DND-41 (cell line): ENCODE data around the gene TMEM150A.

Experiments used
- ATAC-seq: fragments of 200-7000 bp; cut with Tn5 transposase; 3 replicates; pipeline ENCODE4 v1.9.1; 2021; ENCODE audit warnings: low read depth; ENCODE audit not compliant: insufficient read depth
- DNase-seq: peaks from one replicate; pipeline ENCODE4 v3.0.0-alpha.2; 2020
- H2AFZ ChIP-seq: 2 replicates; pipeline ENCODE4 v1.6.0; 2012; ENCODE audit warnings: low read depth, low read length
- H3K27ac ChIP-seq: 2 replicates; pipeline ENCODE4 v1.5.1; 2012; ENCODE audit warnings: low read length, inconsistent platforms
- H3K27me3 ChIP-seq: fragments of 200-600 bp; sonication (generic); 2 replicates; pipeline ENCODE4 v1.6.0; 2012; ENCODE audit warnings: low read length, mild to moderate bottlenecking, inconsistent platforms; ENCODE audit not compliant: insufficient read depth, poor library complexity
- H3K36me3 ChIP-seq: 2 replicates; pipeline ENCODE4 v1.5.1; 2012; ENCODE audit warnings: low read length, inconsistent platforms; ENCODE audit not compliant: insufficient read depth
- H3K4me1 ChIP-seq: 2 replicates; pipeline ENCODE4 v1.5.1; 2012; ENCODE audit warnings: mild to moderate bottlenecking, low read length; ENCODE audit not compliant: insufficient read depth
- H3K4me2 ChIP-seq: 2 replicates; pipeline ENCODE4 v1.6.0; 2012; ENCODE audit warnings: mild to moderate bottlenecking, moderate library complexity, low read length, inconsistent platforms; ENCODE audit not compliant: insufficient read depth
- H3K4me3 ChIP-seq, 2 experiments: fragments of 200-600 bp in 1 of 2; shearing (Covaris generic) in 1 of 2; 2 replicates each; pipeline ENCODE4 v1.5.1; 2012 to 2016; ENCODE audit warnings: inconsistent platforms in 2 of 2, low read length in 2 of 2, mild to moderate bottlenecking in 2 of 2, low read depth in 1 of 2, moderate library complexity in 1 of 2
- H3K79me2 ChIP-seq: 2 replicates; pipeline ENCODE4 v1.6.0; 2012; ENCODE audit warnings: low read length, inconsistent platforms; ENCODE audit not compliant: insufficient read depth
- H3K9ac ChIP-seq: 2 replicates; pipeline ENCODE4 v1.6.0; 2012; ENCODE audit warnings: low read depth, mild to moderate bottlenecking, inconsistent platforms, low read length, moderate library complexity
- H3K9me3 ChIP-seq: 2 replicates; pipeline ENCODE4 v1.5.1; 2012; ENCODE audit warnings: low read length, moderate library complexity, mild to moderate bottlenecking, inconsistent platforms; ENCODE audit not compliant: insufficient read depth, severe bottlenecking
- H4K20me1 ChIP-seq: 2 replicates; pipeline ENCODE4 v1.6.0; 2012; ENCODE audit warnings: low read length; ENCODE audit not compliant: insufficient read depth
- CTCF ChIP-seq: IDR thresholded peaks from 2 replicates; pipeline ENCODE4 v1.5.1; 2012; ENCODE audit warnings: borderline replicate concordance, low read length, moderate library complexity, mild to moderate bottlenecking; ENCODE audit not compliant: poor library complexity, severe bottlenecking; ENCODE audit errors: extremely low read depth
- EZH2 ChIP-seq: IDR thresholded peaks from 3 replicates; pipeline ENCODE4 v1.6.1; 2012; ENCODE audit warnings: borderline replicate concordance, low read depth, mild to moderate bottlenecking, moderate library complexity, low read length, inconsistent platforms; ENCODE audit not compliant: severe bottlenecking

The TMEM150A gene

GRCh38 chr2:85600951-85601770, 1.3 kb downstream of the TMEM150A start:
- H3K79me2 ChIP-seq: peaks cover 15% of the 10 kb centered on the region
- peaks cover 10% of the 10 kb centered on the region for H3K27me3 ChIP-seq
- no peak overlapping the region for H3K9ac ChIP-seq
- H3K9me3 ChIP-seq: no peaks in the 10 kb centered on the region
- H3K4me1 ChIP-seq: peaks cover 31% of the 10 kb centered on the region
- peaks cover 30% of the 10 kb centered on the region for H4K20me1 ChIP-seq
- DNase-seq (no peak), ATAC-seq (no peak)
- H3K4me3 ChIP-seq: no peak overlapping the region
- H2AFZ ChIP-seq: no peak overlapping the region
- no peak overlapping the region for H3K27ac ChIP-seq
- peaks cover 21% of the 10 kb centered on the region for H3K36me3 ChIP-seq
- no peak for TF ChIP-seq CTCF
- no peak for TF ChIP-seq EZH2
- peak overlapping the region; percentile 68 for H3K4me2 ChIP-seq

- Histone ChIP-seq H3K4me2 (no peak overlapping the region), H3K9ac (no peak overlapping the region), H3K4me3 (no peak overlapping the region), H3K27ac (no peak overlapping the region), H3K27me3 (peaks cover 10% of the 10 kb centered on the region), H3K4me1 (peaks cover 34% of the 10 kb centered on the region), H3K36me3 (peaks cover 21% of the 10 kb centered on the region), H2AFZ (no peak overlapping the region), H3K79me2 (peaks cover 23% of the 10 kb centered on the region), H4K20me1 (peaks cover 23% of the 10 kb centered on the region), H3K9me3 (no peaks in the 10 kb centered on the region)
- ATAC-seq: no peak
- DNase-seq: no peak
- no peak for TF ChIP-seq CTCF
Observed at GRCh38 chr2:85600235-85600575, 2.3 kb downstream of the TMEM150A start.

- Histone ChIP-seq H3K27ac (no peak overlapping the region), H3K9me3 (no peaks in the 10 kb centered on the region), H3K4me2 (no peak overlapping the region), H2AFZ (no peak overlapping the region), H4K20me1 (peaks cover 20% of the 10 kb centered on the region), H3K27me3 (peaks cover 10% of the 10 kb centered on the region), H3K36me3 (peaks cover 21% of the 10 kb centered on the region), H3K4me3 (no peak overlapping the region), H3K79me2 (peaks cover 28% of the 10 kb centered on the region), H3K4me1 (peaks cover 37% of the 10 kb centered on the region), H3K9ac (no peak overlapping the region)
- no peak for ATAC-seq
- DNase-seq: no peak
- no peak for TF ChIP-seq EZH2
- TF ChIP-seq CTCF: no peak
Observed at GRCh38 chr2:85599468-85600234, 2.8 kb downstream of the TMEM150A start.
